GM21528 (cell line): Measurements from ENCODE around the gene PRKCA.

Experiments used
- ATAC-seq: cut with Tn5 transposase; IDR thresholded peaks from one replicate; pipeline ENCODE4 v1.9.1; 2021; ENCODE audit warnings: mild to moderate bottlenecking, moderate library complexity; ENCODE audit not compliant: unreplicated experiment, low FRiP score

Gene PRKCA

DNA sequence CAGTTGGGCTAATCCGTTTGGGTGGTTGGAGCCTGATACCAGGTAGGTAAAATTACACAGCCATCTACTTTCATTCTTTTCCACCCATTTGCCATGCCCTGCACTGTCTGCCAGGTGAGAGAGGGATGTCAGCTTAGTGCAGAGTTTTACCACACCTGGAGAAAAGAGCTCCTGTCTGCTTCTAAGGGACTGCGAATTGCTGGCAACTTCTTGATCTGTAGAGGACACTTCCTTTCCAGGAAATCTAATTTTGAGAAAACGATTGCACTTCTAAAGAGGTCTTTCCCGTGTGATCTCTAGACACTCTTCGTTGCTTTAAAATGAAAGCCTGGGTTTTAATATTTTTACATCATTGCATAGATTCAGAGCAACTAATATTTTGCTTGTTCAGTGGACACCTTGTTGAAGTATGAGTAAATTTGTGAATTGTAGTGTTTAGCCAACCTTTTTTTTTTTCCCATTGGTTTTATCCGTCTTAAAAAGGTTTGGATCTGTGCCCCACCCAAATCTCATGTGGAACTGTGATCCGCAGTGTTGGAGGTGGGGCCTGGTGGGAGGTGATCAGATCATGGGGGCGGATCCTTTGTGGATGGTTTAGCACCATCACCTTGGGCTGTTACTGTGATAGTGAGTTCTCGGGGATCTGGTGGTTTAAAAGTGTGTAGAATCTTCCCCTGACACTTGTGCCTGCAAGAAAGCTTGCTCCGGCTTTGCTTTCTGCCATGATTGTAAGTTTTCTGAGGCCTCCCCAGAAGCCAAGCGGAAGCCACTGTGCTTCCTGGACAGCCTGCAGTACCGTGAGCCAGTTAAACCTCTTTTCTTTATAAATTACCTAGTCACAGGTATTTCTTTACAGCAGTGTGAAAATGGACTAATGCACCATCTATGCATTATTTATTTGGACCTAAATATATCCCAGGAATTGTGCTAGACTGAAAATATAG is 104.6 kb downstream of the PRKCA start:
- no peak for ATAC-seq

GRCh38 chr17:66407864-66408263 is 105.5 kb downstream of the PRKCA start:
- ATAC-seq, result no peak

DNA sequence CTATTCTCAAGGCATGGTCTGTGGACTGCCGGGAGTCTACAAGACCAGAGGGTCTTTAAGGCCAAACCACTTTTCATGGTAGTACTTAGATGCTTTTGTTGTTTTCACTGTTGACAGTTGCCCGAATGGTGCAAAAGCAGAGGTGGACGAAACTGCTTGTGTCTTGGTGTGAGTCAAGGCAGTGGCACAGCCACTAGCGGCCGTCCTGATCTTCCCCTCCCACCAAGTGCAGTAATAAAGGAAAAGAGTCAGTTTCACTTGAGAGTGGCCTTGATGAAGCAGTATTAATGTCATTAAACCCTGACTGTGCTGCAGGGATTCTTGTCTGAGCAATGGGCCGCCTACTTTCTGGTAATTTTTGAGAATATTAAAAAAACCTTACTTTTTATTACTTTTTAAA is 109.1 kb downstream of the PRKCA start:
- ATAC-seq, result no peak

GRCh38 chr17:66412857-66413558 is 110.6 kb downstream of the PRKCA start:
- no peak for ATAC-seq

DNA sequence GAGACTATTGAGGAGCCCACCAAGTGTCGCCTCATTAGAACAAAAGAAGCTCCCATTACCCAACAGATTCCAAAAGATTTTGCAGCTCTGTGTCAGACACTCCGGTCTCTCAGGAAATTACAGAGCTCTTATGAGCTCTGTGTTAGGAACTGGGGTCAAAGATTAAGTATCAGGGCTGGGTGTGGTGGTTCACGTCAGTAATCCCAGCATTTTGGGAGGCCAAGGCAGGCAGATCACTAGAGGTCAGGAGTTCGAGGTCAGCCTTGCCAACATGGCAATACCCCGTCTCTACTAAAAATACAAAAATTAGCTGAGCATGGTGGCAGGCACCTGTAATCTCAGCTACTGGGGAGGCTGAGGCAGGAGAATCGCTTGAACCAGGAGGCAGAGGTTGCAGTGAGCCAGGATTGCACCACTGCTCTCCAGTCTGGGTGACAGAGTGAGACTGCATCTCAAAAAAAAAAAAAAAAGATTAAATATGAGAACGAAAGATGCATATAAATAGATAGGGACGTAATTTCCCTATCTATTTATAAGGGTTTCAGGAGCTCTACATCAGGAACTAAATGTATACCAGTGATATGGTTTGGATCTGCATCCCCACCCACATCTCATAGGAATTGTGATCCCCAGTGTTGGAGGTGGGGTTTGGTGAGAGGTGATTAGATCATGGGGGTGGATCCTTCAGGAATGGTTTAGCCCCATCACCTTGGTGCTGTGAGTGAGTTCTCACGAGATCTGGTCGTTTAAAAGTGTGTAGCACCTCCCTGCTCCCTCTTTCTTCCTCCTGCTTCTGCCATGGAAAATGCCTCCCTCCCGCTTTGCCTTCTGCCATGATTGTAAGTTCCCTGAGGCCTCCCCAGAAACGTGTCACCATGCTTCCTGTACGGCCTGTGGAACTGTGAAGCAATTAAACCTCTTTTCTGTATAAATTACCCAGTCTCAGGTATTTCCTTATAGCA is 111.4 kb downstream of the PRKCA start:
- no peak for ATAC-seq

DNA sequence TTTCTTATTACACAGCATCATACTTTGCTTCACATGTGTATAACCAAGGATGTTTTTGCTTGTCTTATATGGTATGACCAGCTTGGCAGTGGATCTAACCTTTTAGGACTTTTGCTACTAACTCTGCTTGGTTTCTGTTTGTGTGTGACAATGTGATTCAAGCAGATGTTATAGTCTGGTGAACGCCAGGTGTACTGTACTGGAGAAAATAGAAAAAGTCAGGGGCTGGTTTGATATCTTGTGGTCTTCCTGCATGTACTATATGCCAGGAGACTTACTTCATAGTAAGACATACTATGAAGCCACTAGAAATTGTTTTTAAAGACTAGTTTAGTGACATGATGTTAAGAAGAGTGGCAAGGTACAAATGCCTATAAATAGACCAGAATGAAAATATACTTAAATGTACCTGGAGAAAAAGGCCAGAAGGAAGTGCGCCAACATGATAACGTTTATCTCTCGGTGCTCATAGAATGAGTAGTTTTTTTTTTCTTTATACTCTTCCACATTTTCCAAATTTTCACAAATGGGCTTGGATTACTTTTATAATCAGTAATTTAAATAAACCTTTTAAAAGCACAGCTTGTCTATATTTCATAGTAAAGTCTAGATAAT is 112.3 kb downstream of the PRKCA start:
- ATAC-seq, result no peak

GRCh38 chr17:66415366-66416206 is 113.2 kb downstream of the PRKCA start:
- ATAC-seq, result no peak

DNA sequence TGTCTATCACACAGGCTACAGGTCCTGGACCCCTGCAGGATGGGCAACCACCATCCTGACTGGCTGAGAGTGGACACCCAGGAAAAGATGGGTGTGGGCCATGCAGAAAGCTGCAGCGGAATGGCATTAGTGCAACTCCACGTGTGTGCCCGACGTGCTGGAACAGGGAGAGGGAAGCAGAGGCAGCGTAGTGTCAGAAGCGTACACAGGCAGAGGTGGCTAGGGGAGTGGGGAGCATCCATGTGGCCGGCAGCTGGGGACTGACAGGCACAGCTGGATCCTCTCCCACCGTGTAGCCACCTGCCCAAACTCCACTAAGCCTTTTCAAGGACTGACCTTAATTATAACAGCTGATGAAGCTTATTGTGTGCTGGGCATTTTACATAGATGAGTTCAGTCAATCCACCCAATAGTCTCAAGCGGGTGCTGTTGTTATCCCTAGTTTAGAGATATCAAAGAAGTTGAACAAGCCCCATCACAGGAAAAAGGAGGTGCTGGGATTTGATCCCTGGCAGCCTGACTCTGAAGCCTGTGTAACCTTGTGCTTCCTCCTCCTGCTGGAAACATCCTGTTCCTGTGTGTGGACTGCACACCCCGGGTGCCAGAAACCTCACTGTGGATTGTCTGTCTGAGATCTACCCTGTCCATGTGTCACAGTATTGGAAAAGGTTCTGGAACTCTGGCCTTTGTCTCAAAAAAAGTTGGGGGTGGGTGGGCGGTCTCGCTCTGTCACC is 114.0 kb downstream of the PRKCA start:
- ATAC-seq, result no peak

GRCh38 chr17:66417300-66417719 is 114.9 kb downstream of the PRKCA start:
- no peak for ATAC-seq

DNA sequence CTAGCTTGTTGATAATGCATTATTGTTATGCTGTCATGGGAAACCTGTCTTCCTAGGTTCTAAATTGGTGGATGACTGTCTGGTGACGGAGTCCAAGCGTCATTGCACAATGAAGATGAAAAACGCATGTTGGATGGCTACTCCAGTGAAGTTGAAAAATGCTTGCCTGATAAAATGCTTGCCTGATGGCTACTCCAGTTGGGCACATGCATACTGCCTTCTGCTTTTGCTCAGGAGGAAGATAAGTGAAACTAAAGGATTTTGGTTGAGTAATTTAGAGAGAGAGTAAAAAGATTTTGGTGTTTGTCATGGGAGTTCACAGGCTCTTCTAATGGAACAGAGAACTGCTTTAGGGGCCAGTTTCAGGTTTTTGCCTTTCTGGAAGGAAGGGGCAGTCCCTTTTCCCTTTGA is 118.6 kb downstream of the PRKCA start:
- no peak for ATAC-seq

DNA sequence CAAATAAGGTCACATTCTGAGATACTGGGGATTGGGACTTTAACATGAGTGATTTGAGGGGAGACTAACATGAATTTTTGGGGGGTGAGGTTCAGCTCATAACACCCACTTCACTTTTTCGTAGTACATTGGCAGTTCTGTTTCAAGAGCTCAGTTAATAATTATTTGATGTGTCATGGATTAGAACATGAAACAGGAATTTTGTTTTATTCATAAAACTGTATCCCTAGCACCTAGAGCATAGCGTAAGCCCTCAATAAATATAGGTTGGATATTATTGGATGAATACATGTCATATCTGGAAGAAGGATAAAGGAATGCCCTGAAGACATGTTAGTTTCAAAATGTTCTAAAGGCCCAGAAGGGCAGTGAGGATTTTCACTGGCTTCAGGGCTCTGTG is 119.8 kb downstream of the PRKCA start:
- ATAC-seq, result no peak

DNA sequence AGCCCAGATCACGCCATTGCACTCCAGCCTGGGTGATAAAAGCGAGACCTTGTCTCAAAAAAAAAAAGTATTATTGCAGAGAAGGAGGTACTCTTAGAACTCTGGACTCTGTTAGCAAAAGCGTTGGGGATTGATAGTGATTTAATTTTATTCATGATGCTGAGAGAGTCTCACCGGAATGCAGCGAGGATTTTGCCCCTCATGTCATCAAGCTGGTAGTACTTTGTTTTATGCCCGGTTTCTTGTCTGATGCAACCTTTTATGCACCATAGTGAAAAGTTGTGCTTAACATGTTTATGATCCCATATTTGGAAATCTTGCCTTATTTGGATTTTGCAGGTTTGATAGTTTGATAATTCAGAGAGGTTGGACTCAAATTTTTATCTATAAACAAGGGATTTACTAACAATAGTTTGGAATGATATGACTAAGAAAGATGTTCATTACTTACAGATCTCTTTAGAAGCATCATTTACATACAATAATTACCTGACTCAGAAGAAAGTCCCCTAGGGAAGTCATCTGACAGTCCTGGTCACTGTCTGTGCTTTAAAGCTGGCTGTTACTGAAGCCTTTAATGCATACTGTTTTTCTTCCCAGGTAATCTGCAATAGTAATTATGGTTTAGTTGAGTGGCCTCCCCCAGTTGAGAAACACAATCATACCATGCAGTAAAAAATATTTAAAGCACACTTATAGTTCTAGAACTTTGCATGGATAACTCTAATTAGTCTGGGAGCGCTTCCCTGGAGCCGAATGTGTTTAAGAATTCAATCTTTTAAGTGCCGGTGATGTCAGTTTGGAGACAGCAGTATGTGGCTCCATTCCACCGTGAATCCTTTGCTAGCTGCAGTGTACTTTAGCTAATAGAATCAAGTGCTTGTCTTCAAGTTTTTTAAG is 120.9 kb downstream of the PRKCA start:
- ATAC-seq, result no peak

- ATAC-seq, result no peak
These were observed 123.5 kb downstream of the PRKCA start for GRCh38 chr17:66425756-66426396.

GRCh38 chr17:66426397-66427033 is 124.1 kb downstream of the PRKCA start:
- no peak for ATAC-seq

- no peak for ATAC-seq
These were observed 124.7 kb downstream of the PRKCA start for GRCh38 chr17:66427134-66427533.

DNA sequence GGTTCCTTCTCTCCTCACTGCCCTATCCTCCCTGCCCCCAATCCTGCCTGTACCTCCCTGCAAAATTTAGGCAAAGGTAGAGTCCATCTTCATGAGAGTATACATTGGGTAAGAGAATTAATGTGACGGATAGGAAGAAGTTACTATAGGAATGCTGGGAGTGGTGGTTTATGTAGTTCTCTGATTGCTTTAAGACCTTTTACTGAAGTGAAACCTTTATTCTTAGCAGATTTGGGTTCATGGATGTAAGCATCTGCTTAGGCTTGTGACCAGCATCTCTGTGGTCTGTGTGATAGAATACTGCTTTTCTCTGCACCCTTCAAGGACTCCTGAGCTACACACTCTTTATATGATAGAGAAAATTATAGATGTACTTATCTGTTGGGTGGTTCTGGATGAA is 127.3 kb downstream of the PRKCA start:
- ATAC-seq, result no peak
